DMS 273 treated with DMSO at 0.1 percent for 48 hours (cell line): ENCODE data around the gene CLEC16A.

Experiments
- DNase-seq: peaks from one replicate; lab custom pipeline; 2025; lab: John Stamatoyannopoulos, UW

CLEC16A gene

DNA sequence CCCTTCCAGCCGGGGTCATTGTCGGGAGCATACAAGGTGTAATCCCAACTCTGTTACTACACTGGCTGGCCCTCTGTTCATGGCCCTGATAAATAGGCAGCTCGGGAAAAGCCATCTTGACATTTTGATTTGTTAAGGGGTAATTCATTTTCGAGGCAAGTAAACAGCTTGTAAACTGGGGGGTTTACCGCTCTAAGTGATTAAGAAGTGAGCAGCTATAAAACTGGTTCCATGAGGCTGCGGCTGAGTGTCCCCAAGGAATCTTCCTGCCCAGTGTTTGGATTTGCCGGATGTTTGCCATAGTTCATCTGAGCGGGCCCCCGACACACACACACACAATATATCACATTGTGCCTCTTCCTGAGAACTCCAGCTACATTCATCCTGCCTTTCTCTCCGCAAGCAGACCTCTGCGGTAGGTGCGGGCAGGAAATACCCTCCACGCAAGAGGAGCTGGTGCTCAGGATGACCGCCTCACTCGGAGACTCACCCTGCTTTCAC, 219.4 kb downstream of the CLEC16A start:
- no peak for DNase-seq

GRCh38 chr16:11164482-11165270, 220.3 kb downstream of the CLEC16A start:
- DNase-seq: no peak

GRCh38 chr16:11165349-11165748, 221.0 kb downstream of the CLEC16A start:
- no peak for DNase-seq

GRCh38 chr16:11165894-11166665, 221.7 kb downstream of the CLEC16A start:
- DNase-seq: no peak

- no peak for DNase-seq
Observed at GRCh38 chr16:11167581-11167980, 223.2 kb downstream of the CLEC16A start.

DNA sequence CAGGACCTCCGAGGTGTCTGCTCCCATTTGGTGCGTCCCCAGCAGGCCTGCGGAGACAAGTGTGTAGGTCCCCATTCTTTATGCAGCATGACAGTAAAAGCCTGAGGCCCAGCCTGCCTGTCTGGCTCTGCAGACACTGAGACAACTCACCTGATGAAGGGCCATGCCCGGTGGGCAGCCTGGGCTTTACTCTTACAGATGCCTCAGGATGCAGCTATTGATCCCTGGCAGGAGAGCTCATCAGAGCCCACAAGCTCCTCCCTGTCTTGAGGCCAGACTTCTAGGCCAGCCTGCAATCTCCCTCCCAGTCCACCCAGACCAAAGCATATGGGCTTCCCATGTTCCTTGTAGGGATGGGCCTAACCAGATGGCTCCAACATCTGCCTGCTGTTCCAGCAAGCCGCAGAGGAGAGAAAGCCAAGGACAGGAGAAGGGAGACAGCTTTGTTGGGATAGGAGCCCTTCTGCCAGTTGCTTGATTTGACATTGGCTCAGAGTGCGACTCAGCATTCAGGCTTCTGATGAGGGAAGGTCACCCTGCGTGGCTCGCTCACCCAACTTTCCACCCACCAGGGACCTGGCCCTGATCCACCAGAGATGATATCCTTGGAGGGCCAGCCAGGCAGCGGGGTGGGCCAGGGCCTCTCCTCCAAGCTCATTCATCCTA, 224.2 kb downstream of the CLEC16A start:
- DNase-seq: peak; percentile 92

DNA sequence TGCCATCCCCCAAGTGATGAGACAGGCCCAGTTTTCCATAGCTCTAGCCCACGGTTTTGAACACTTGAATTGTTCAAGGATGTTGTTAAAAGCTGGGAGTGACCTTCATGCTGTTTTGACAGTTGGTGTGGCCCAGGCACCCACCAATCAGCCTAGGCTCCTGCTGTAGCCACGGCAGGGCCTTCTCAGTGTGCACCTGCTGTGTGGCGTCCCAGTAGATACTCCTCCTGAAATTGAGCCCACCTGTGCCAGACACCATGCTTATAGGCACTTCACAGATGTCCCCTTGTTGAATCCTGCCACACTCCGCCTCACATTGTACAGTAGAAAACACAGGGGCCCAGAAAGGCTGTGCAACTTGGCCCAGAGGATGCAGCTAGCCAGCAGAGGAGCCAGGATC, 225.3 kb downstream of the CLEC16A start:
- no peak for DNase-seq

GRCh38 chr16:11170201-11170600, 225.8 kb downstream of the CLEC16A start:
- DNase-seq: no peak

DNA sequence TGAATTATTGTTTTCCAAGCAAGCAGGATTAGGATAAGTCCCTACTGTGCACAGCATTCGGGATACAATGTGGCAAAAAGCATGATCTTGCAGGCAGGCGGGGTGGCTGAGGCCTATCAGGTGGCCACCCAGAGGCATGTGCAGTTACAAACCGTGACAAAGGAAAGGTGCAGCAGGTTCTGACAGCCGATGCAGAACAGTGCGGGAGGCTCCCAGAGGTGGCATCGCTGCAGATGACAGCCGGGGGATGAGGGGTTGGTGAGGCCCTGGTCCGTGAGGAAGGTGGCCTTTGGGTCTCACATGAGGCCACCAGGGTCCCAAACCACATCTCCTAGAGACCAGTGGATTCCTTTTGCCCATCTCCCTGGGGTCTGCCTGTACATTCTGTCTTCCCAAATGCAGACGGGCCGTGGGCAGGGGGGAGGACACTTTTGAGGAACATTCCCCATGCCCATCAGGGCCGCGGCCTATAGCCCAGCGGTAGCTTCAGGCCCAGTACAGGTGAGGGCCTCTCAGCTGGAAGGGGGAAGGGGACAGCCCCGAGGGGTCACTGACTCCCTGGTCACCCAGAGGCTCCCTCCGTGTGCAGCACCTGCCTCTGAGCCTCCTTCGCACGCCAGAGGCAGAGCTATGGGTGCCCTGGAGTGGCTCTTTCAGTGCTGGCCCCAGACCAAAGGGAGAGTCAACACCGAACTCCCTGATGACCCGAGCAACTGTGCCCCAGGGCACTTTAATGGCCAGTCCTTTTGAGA, 226.5 kb downstream of the CLEC16A start:
- no peak for DNase-seq

- DNase-seq: no peak
Observed at GRCh38 chr16:11171448-11171709, 227.0 kb downstream of the CLEC16A start.

GRCh38 chr16:11171757-11172299, 227.5 kb downstream of the CLEC16A start:
- no peak for DNase-seq

GRCh38 chr16:11173426-11173825, 229.1 kb downstream of the CLEC16A start:
- no peak for DNase-seq

DNA sequence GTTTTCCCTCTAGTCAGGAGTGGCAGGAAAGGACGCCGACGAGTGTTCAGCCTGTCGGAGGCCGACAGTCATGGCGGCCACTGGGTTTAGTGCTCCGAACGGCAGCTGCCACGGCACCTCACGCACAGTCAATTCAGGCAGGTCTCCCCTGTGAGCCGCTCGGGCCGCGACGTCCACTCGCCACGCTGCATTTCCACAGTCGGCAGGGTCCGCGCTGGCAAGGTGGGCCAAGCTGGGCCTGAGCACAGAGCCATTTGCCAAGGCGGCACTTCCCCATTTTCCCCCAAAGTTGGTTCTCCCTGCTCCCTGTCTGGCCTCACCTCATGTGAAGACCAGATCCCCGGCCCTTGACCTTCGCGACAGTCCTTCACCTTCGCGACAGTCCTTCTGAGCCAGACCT, 229.8 kb downstream of the CLEC16A start:
- no peak for DNase-seq

GRCh38 chr16:11175106-11175786, 230.9 kb downstream of the CLEC16A start:
- no peak for DNase-seq

- DNase-seq: no peak
Observed at GRCh38 chr16:11175787-11176341, 231.5 kb downstream of the CLEC16A start.

GRCh38 chr16:11177578-11178160, 233.3 kb downstream of the CLEC16A start:
- no peak for DNase-seq

GRCh38 chr16:11178424-11178823, 234.1 kb downstream of the CLEC16A start:
- no peak for DNase-seq

DNA sequence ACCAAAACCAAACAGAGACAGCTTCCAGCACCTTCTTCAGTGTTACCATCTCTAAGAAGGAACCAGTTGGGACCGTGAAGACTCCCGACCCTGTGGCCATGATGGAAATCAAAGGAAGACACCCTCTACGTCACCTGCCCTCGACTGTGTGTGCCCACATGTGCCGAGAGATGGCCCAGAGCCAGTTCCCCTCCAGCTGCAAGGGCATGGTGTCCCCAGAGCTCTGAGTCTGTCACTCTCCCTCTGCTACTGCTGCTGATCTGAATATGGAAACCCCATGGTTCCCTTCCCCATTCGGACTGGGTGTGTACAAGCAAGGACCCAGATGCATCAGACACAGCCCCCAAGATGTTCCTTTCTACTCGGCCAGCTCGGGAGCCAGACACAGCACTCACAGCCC, 235.2 kb downstream of the CLEC16A start:
- DNase-seq: no peak

DNA sequence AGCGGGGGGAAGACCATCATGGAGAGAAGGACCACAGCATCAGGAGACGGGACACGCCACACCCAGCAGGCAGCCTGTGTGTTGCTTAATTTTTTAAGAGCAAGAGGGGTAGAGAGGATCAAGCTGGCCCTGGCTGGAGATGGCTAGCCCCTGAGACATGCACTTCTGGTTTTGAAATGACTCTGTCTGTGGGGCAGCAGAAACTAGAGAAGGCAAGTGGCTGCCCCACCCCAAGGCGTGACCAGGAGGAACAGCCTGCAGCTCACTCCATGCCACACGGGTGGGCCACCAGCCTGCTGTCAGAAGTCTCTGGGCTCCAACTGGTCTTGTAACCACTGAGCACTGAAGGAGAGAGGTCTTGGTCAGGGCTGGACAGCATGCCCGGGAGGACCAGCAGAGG, 236.1 kb downstream of the CLEC16A start:
- DNase-seq: no peak

GRCh38 chr16:11181242-11181898, 237.0 kb downstream of the CLEC16A start:
- DNase-seq: no peak
